Measurements from ENCODE around the gene SLC15A3. TPM values are rescaled to one million over a fixed set of nuclear protein-coding genes. Genes with fewer than 3 reads are reported as not detected.
A peak's percentile ranks its signal among the peaks of the same experiment; 100 is the strongest.

Gene SLC15A3
- total and polyA plus RNA-seq, 3 experiments from 2014 or later: 1.2 to 1.5 TPM; not detected in 1

- Histone ChIP-seq H3K9me3 (ENCODE audit: low read length) (no peaks in the 10 kb centered on the region), H3K27ac (ENCODE audit: low read depth, low read length) (no peak overlapping the region), H3K27me3 (ENCODE audit: insufficient read depth, low read length, poor library complexity, severe bottlenecking) (no peaks in the 10 kb centered on the region), H3K4me1 (ENCODE audit: insufficient read depth, low read length) (peaks cover under 1% of the 10 kb centered on the region), H3K36me3 (ENCODE audit: insufficient read depth, low read length) (no peaks in the 10 kb centered on the region), H3K4me3 (ENCODE audit: low read length) (no peak overlapping the region)
- no peaks in the 10 kb centered on the region for H3K9me3 Mint-ChIP-seq
- H3K36me3 Mint-ChIP-seq: no peaks in the 10 kb centered on the region
- H3K27me3 Mint-ChIP-seq: peaks cover 7 to 14% of the 10 kb centered on the region in 2 donors
- ChIA-PET POLR2A (no interaction called here), CTCF (interaction anchor here (0.8 to 1.7 kb wide), 3 partner anchors 16 to 184 kb away, joined by 3 read pairs; no protein-coding TSS in a partner anchor)
- DNase-seq: no peak
- no peak overlapping the region for H3K27ac Mint-ChIP-seq
- no peak overlapping the region for H3K4me3 Mint-ChIP-seq
- no peaks in the 10 kb centered on the region for H3K4me1 Mint-ChIP-seq
Measured at GRCh38 chr11:60944490-60945294, 7.3 kb downstream of the SLC15A3 start.

- no peaks in the 10 kb centered on the region for H3K36me3 Mint-ChIP-seq
- CTCF ChIA-PET: interaction anchor here (0.8 to 1.3 kb wide), 2 partner anchors 11 to 112 kb away, joined by 3 to 4 read pairs; no protein-coding TSS in a partner anchor
Measured at GRCh38 chr11:60942970-60943565, 8.9 kb downstream of the SLC15A3 start.

GRCh38 chr11:60942219-60942618 is 9.8 kb downstream of the SLC15A3 start:
- Histone ChIP-seq H3K4me3 (ENCODE audit: low read length) (no peak overlapping the region), H3K27ac (ENCODE audit: low read depth, low read length) (no peak overlapping the region), H3K36me3 (ENCODE audit: insufficient read depth, low read length) (no peaks in the 10 kb centered on the region), H3K27me3 (ENCODE audit: insufficient read depth, low read length, poor library complexity, severe bottlenecking) (no peaks in the 10 kb centered on the region), H3K4me1 (ENCODE audit: insufficient read depth, low read length) (no peaks in the 10 kb centered on the region), H3K9me3 (ENCODE audit: low read length) (no peaks in the 10 kb centered on the region)
- Mint-ChIP-seq H3K27ac (no peak overlapping the region), H3K9me3 (no peaks in the 10 kb centered on the region), H3K4me1 (no peaks in the 10 kb centered on the region), H3K36me3 (no peaks in the 10 kb centered on the region), H3K27me3 (peaks cover 4 to 6% of the 10 kb centered on the region in 2 donors), H3K4me3 (no peak overlapping the region)
- DNase-seq: no peak
- ChIA-PET CTCF (interaction anchor here (1.3 kb wide), 1 partner anchor 111 kb away, joined by 3 read pairs; no protein-coding TSS in a partner anchor), POLR2A (no interaction called here)

More at GRCh38 chr11:60942970-60943565, 8.9 kb downstream of the SLC15A3 start:
- Histone ChIP-seq H3K36me3 (ENCODE audit: insufficient read depth, low read length) (no peaks in the 10 kb centered on the region), H3K4me3 (ENCODE audit: low read length) (no peak overlapping the region), H3K27me3 (ENCODE audit: insufficient read depth, low read length, poor library complexity, severe bottlenecking) (no peaks in the 10 kb centered on the region), H3K27ac (ENCODE audit: low read depth, low read length) (no peak overlapping the region), H3K9me3 (ENCODE audit: low read length) (no peaks in the 10 kb centered on the region), H3K4me1 (ENCODE audit: insufficient read depth, low read length) (no peaks in the 10 kb centered on the region)
- no peak overlapping the region for H3K4me3 Mint-ChIP-seq
- no peak for DNase-seq
- no peaks in the 10 kb centered on the region for H3K4me1 Mint-ChIP-seq
- POLR2A ChIA-PET: no interaction called here
- no peaks in the 10 kb centered on the region for H3K9me3 Mint-ChIP-seq
- no peak overlapping the region for H3K27ac Mint-ChIP-seq
- peaks cover 5% of the 10 kb centered on the region in 2 donors for H3K27me3 Mint-ChIP-seq

GRCh38 chr11:60941371-60942119 is 10.4 kb downstream of the SLC15A3 start:
- H3K4me1 Mint-ChIP-seq: no peaks in the 10 kb centered on the region
- ChIA-PET CTCF (interaction anchor here (1.3 kb wide), 1 partner anchor 110 kb away, joined by 3 read pairs; no protein-coding TSS in a partner anchor), POLR2A (no interaction called here)
- H3K27me3 ChIP-seq (ENCODE audit: insufficient read depth, low read length, poor library complexity, severe bottlenecking): no peaks in the 10 kb centered on the region
- H3K36me3 Mint-ChIP-seq: no peaks in the 10 kb centered on the region
- H3K36me3 ChIP-seq (ENCODE audit: insufficient read depth, low read length): no peaks in the 10 kb centered on the region
- H3K4me1 ChIP-seq (ENCODE audit: insufficient read depth, low read length): no peaks in the 10 kb centered on the region
- no peak overlapping the region for H3K27ac ChIP-seq (ENCODE audit: low read depth, low read length)
- no peaks in the 10 kb centered on the region for H3K9me3 ChIP-seq (ENCODE audit: low read length)
- no peak overlapping the region for H3K4me3 ChIP-seq (ENCODE audit: low read length)
- no peak overlapping the region for H3K27ac Mint-ChIP-seq
- no peak overlapping the region for H3K4me3 Mint-ChIP-seq
- DNase-seq: no peak
- peaks cover 3 to 6% of the 10 kb centered on the region in 2 donors for H3K27me3 Mint-ChIP-seq
- H3K9me3 Mint-ChIP-seq: no peaks in the 10 kb centered on the region

GRCh38 chr11:60939855-60940254 is 12.1 kb downstream of the SLC15A3 start:
- no peak overlapping the region for H3K27ac ChIP-seq (ENCODE audit: low read depth, low read length)
- DNase-seq: no peak
- ChIA-PET POLR2A (no interaction called here), CTCF (interaction anchor here (0.8 to 1.1 kb wide), 2 partner anchors 40 to 138 kb away, joined by 3 read pairs; no protein-coding TSS in a partner anchor)
- no peak overlapping the region for H3K4me3 ChIP-seq (ENCODE audit: low read length)
- Mint-ChIP-seq H3K27ac (peak overlapping the region in 4 of 8 donors; percentile 19 to 61 (median 53)), H3K4me1 (no peaks in the 10 kb centered on the region), H3K36me3 (no peaks in the 10 kb centered on the region), H3K9me3 (no peaks in the 10 kb centered on the region), H3K27me3 (peaks cover 3 to 9% of the 10 kb centered on the region in 2 donors), H3K4me3 (no peak overlapping the region)
- H3K27me3 ChIP-seq (ENCODE audit: insufficient read depth, low read length, poor library complexity, severe bottlenecking): no peaks in the 10 kb centered on the region
- H3K4me1 ChIP-seq (ENCODE audit: insufficient read depth, low read length): no peaks in the 10 kb centered on the region
- no peaks in the 10 kb centered on the region for H3K9me3 ChIP-seq (ENCODE audit: low read length)
- no peaks in the 10 kb centered on the region for H3K36me3 ChIP-seq (ENCODE audit: insufficient read depth, low read length)

GRCh38 chr11:60939301-60939700 is 12.7 kb downstream of the SLC15A3 start:
- Histone ChIP-seq H3K4me1 (ENCODE audit: insufficient read depth, low read length) (no peaks in the 10 kb centered on the region), H3K9me3 (ENCODE audit: low read length) (no peaks in the 10 kb centered on the region), H3K27ac (ENCODE audit: low read depth, low read length) (no peak overlapping the region), H3K36me3 (ENCODE audit: insufficient read depth, low read length) (no peaks in the 10 kb centered on the region), H3K27me3 (ENCODE audit: insufficient read depth, low read length, poor library complexity, severe bottlenecking) (no peaks in the 10 kb centered on the region), H3K4me3 (ENCODE audit: low read length) (no peak overlapping the region)
- peak overlapping the region in 1 of 8 donors; percentile 55 for H3K27ac Mint-ChIP-seq
- H3K4me1 Mint-ChIP-seq: no peaks in the 10 kb centered on the region
- ChIA-PET CTCF (interaction anchor here (1.1 kb wide), 1 partner anchor 139 kb away, joined by 3 read pairs; no protein-coding TSS in a partner anchor), POLR2A (no interaction called here)
- DNase-seq: no peak
- H3K36me3 Mint-ChIP-seq: no peaks in the 10 kb centered on the region
- H3K27me3 Mint-ChIP-seq: peaks cover 3 to 9% of the 10 kb centered on the region in 2 donors
- H3K9me3 Mint-ChIP-seq: no peaks in the 10 kb centered on the region
- H3K4me3 Mint-ChIP-seq: no peak overlapping the region

- H3K36me3 ChIP-seq (ENCODE audit: insufficient read depth, low read length): no peaks in the 10 kb centered on the region
- H3K9me3 ChIP-seq (ENCODE audit: low read length): no peaks in the 10 kb centered on the region
- Mint-ChIP-seq H3K27ac (peak overlapping the region in 2 of 8 donors; percentile 30 to 89), H3K9me3 (no peaks in the 10 kb centered on the region), H3K36me3 (no peaks in the 10 kb centered on the region), H3K4me1 (no peaks in the 10 kb centered on the region), H3K27me3 (peaks cover 3 to 9% of the 10 kb centered on the region in 2 donors), H3K4me3 (no peak overlapping the region)
- no peaks in the 10 kb centered on the region for H3K27me3 ChIP-seq (ENCODE audit: insufficient read depth, low read length, poor library complexity, severe bottlenecking)
- H3K4me3 ChIP-seq (ENCODE audit: low read length): no peak overlapping the region
- POLR2A ChIA-PET: no interaction called here
- no peak for DNase-seq
- no peaks in the 10 kb centered on the region for H3K4me1 ChIP-seq (ENCODE audit: insufficient read depth, low read length)
- CTCF ChIA-PET: no interaction called here
- H3K27ac ChIP-seq (ENCODE audit: low read depth, low read length): no peak overlapping the region
Measured at GRCh38 chr11:60938500-60938899, 13.5 kb downstream of the SLC15A3 start.

- no peaks in the 10 kb centered on the region for H3K9me3 ChIP-seq (ENCODE audit: low read length)
- POLR2A ChIA-PET: no interaction called here
- no peaks in the 10 kb centered on the region for H3K36me3 Mint-ChIP-seq
- peaks cover 3 to 9% of the 10 kb centered on the region in 2 donors for H3K27me3 Mint-ChIP-seq
- no peaks in the 10 kb centered on the region for H3K27me3 ChIP-seq (ENCODE audit: insufficient read depth, low read length, poor library complexity, severe bottlenecking)
- no peaks in the 10 kb centered on the region for H3K9me3 Mint-ChIP-seq
- H3K27ac Mint-ChIP-seq: no peak overlapping the region
- H3K4me3 ChIP-seq (ENCODE audit: low read length): no peak overlapping the region
- no peak overlapping the region for H3K27ac ChIP-seq (ENCODE audit: low read depth, low read length)
- H3K4me1 ChIP-seq (ENCODE audit: insufficient read depth, low read length): no peaks in the 10 kb centered on the region
- no peak for DNase-seq
- CTCF ChIA-PET: no interaction called here
- no peak overlapping the region for H3K4me3 Mint-ChIP-seq
- no peaks in the 10 kb centered on the region for H3K36me3 ChIP-seq (ENCODE audit: insufficient read depth, low read length)
- H3K4me1 Mint-ChIP-seq: no peaks in the 10 kb centered on the region
Measured at GRCh38 chr11:60937811-60938210, 14.2 kb downstream of the SLC15A3 start.
